GM19395 (cell line): ENCODE results near the gene SLC45A1.

Source experiments
- ATAC-seq: cut with Tn5 transposase; IDR thresholded peaks from one replicate; pipeline ENCODE4 v1.9.1; 2021; ENCODE audit warnings: mild to moderate bottlenecking, moderate library complexity; ENCODE audit not compliant: unreplicated experiment

The SLC45A1 gene

DNA sequence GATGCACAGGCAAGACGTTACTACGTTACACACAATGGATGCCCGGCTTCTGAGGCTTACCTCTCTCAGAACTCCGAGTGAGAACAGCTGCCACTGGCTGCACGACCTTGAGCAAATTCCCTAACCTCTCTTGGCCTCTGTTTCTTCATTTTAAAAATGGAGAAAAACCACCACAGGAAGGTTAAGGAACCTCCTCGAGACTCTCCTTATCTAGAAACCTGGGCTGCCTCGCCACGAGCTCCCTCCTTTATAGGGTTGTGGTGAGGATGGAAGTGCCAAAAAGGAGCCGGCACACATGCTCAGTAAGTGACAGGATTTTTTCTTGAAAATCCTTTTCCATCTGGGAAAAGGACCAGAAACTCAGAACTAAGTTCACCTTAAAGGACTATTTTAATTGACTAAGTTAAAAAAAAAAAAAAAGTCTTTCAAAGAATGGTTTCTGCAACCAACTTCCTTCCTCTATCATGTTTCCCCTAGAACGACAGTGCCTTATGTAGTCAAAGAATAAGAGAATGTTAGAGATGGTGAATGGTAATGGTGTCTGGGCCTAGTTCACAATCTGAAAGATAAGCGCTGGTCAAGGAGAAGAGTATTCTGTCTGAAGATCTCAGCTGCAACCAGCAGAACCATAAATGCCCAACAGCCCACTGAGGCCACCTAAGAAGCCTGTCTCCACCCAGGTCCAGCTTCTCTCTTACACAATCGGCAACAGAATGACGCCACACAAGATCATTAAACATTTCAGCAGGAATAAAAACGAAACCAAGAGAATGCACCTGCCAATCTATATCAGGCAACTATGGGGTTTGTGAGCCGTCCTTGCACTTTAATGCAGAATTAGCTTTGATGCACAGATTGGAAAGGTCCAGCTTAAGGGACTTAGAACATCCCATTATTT, 64.9 kb downstream of the SLC45A1 start:
- ATAC-seq: no peak

DNA sequence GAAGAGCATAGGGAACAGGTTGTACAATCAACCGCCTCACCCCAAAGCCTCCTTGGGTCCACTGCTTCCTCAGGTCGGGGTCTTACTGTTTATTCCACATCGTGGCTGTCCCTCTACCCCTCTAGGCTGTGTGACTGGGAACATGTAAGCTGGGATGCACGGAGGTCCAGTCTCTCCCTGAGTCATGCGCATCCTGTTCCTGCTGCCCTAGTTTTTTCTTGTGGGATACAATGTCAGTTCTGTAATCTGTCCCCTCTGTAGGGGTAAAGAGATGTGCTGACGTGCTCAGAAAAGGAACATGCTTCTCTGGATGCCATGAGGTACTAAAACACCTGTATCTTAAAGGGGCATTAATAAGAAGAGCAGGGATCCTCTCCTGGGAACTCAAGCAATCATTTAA, 66.2 kb downstream of the SLC45A1 start:
- no peak for ATAC-seq

DNA sequence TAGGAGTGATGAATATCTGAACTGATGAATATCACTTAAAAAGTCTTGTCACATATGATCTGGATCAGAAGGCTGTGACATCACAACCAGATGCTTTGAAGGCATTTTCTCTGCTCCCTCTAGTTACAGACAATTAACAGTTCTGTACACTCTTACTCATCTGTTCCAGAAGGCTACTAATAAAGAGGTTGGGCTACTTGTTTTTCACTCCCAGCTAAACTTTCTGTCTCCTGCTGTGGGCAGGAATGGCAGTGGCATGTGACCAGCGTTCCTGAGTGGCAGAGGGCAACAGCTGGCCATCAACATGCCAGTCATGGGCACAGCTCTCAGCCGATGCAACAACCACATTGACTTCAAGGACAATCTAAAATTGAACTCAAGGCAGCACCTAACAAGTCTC, 66.7 kb downstream of the SLC45A1 start:
- ATAC-seq: no peak

DNA sequence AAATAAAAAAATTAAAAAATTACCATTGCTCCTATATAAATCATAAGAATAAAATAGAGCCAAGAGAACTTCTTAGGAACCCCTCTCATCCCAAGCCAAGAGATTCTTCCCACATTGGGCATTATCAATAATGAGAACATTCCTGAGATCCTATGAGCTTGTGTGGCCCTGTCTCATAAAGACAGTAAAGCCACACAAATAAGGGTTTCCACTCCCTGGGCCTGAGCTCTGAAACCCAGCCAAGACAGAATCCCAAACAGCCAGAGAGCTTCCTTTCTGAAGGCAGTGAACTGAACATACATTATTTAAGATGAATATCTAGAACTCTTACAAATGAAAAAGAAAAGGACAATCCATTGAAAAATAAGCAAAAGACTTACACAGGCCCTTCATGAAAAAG, 68.3 kb downstream of the SLC45A1 start:
- no peak for ATAC-seq

DNA sequence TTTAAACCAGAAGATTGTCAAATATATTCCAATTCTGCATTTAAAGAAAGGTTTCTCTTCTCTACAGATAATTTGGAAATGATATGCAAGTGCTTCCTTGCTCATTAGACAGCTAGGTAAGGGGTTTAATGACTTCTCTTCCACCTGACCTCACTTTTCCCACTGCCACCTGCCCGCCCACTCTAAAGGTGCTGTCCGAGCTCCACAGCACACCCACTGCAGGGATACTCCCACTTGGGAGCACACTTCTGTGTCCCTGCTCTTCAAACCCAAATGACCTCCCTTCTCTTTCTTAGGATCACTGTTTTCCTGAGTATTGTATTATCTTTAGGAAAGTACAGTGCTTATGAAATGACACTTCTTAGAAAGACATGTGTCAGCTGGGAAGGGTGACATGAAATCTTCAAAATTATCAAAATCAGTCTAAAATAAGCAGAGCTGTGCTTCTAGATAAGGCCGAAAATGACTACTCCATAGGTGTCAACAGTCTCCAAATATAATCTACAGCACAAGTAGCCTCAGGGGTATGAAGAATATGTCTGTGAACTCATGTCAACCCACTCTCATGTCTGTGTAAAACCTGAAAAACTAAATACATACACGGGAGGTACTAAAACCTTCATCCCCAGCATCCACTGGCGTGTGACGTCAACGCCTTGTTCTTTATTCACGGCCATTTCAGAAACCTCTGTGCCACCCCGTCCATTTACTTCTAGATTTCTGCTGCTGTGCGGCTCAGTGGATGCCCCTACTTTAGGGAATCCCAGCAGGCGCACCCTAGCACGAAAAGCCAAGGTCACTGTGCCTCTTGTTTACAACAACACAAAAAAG, 71.0 kb downstream of the SLC45A1 start:
- ATAC-seq: no peak

DNA sequence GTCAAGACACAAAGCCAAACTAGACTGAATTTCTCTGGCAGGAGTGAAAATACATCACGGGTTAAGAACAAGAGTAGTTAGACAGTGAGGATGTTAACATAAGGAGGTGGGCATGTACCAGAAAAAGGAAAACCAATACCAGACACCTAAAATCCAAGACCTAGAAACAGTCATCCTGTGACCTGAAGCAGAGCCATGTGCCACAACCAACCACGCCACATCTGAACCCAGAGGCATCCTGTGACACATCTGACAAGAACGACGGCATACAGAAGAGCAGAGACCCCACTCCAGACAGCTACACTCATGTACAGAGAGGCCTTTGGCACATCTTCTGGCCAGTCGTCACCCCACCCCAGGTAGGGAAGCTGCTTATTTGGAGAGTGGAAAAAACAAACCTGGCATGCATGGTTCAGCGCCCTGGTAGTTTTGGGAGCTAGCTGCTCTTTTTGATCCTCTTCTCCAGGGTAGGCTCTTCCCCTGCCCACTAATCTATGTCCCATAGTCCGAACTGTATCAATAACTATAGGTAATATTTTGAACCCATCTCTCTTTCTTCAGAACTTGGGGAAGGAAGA, 72.1 kb downstream of the SLC45A1 start:
- no peak for ATAC-seq

DNA sequence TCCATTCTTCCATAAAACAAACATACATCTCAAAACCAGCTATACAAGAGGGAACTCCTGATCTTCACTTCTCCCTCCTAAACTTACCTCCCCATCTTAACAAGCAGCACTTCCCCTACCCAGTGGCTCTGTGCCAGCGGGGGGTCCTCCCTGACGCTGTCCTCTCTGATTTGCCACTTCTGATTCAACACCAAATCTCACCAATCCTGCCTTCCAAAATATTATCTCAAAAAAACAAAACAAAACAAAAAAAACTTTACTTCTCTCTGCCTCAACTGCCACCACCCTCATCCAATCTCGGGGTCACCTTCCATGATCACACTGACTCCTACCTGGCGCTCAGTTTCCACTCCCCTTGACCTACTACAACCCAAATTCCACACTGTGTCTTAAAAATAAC, 72.8 kb downstream of the SLC45A1 start:
- ATAC-seq: no peak

DNA sequence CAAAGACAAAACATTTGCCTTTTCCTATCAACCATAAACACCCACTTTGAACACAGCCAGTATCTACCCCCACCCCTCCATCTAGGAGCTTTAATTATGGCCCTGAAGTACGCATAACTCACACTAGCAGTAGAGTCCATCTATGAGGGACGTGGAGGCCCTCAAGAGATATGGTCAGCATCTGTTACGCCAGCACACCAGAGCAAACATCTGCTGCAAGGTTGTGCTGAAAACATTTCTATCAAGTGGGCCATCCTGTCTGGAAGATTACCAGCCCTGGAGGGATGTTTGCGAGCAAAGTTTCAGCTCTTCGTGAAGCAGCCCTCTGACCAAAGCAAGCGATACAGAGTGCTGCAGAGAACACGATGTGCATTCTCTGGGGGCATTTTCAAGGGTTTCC, 74.6 kb downstream of the SLC45A1 start:
- ATAC-seq: no peak
